Esophagus (tissue), 2 donors: ENCODE measurements around the gene GMIP. TPM values are rescaled to one million over a fixed set of nuclear protein-coding genes. Genes with fewer than 3 reads are reported as not detected.

Experiments
- H3K27ac ChIP-seq, 2 donors: one replicate each; pipeline ENCODE4 v1.5.1; 2013; ENCODE audit warnings: low read depth in 2 of 2, mild to moderate bottlenecking in 2 of 2, inconsistent platforms in 1 of 2, low read length in 1 of 2, moderate library complexity in 1 of 2
- H3K27me3 ChIP-seq, 2 donors: one replicate each; pipeline ENCODE4 v1.6.1; 2013; ENCODE audit warnings: low read length in 2 of 2, control low read depth in 1 of 2, mild to moderate bottlenecking in 1 of 2; ENCODE audit not compliant: insufficient read depth in 2 of 2, control insufficient read depth in 1 of 2
- H3K36me3 ChIP-seq, 2 donors: one replicate each; pipeline ENCODE4 v1.6.1; 2013; ENCODE audit warnings: low read length in 1 of 2; ENCODE audit not compliant: control insufficient read depth in 2 of 2, insufficient read depth in 2 of 2
- H3K4me1 ChIP-seq, 2 donors: one replicate each; pipeline ENCODE4 v1.6.1; 2013; ENCODE audit warnings: low read length in 1 of 2; ENCODE audit not compliant: control insufficient read depth in 2 of 2, insufficient read depth in 2 of 2
- H3K4me3 ChIP-seq, 2 donors: one replicate each; pipeline ENCODE4 v1.5.1; 2013; ENCODE audit warnings: low read length in 2 of 2, mild to moderate bottlenecking in 2 of 2, low read depth in 1 of 2, moderate library complexity in 1 of 2
- H3K9me3 ChIP-seq, 2 donors: one replicate each; pipeline ENCODE4 v1.6.1; 2013; ENCODE audit warnings: mild to moderate bottlenecking in 2 of 2, low read depth in 1 of 2, low read length in 1 of 2, moderate library complexity in 1 of 2; ENCODE audit not compliant: control insufficient read depth in 2 of 2, insufficient read depth in 1 of 2
- WGBS, 2 donors: extraction: QIAGEN DNeasy Blood & Tissue Kit; methylation state at CpG; one replicate each; pipeline ENCODE4 v1.1.7; 2013; 5-methylcytosine and 5-hydroxymethylcytosine counted together
- polyA plus RNA-seq, 2 donors: library from polyadenylated mRNA; stranded (reverse); fragments of 200-250 nt; gene quantifications; one replicate each; pipeline ENCODE4 v1.2.3, GENCODE V29; 2013
- donor health status: healthy with polysubstance abuse.
- donor health status: Bipolar disorder and iron deficiency.

The GMIP gene
- polyA plus RNA-seq, 2 donors = 6.3 to 10.5 TPM

DNA sequence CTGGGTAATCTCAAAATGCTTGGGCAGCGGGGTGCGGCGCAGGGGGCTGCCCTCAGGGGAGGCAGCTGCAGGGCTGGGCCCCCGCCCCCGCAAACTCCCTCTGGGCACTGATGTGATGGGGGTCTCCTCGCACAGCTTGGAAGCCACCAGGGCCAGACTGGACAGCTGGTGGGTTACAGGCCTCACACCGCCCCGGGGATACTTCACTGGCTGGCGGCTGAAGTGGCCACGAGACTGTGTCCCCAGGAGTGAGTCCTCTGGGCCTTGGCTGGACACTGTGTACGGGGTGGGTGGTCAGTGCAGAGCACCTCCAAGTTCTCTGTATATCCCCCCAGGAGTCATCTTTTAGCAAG, 13.4 kb downstream of the GMIP start:
- 97 to 98% methylated on average over 11 of the region's 11 CpGs for WGBS, 2 donors
- Histone ChIP-seq H3K4me1 (peaks cover 0 to 7% of the 10 kb centered on the region in 2 donors), H3K9me3 (no peaks in the 10 kb centered on the region), H3K27me3 (no peaks in the 10 kb centered on the region), H3K27ac (no peak overlapping the region), H3K36me3 (peaks cover 0 to 19% of the 10 kb centered on the region in 2 donors), H3K4me3 (no peak overlapping the region)

DNA sequence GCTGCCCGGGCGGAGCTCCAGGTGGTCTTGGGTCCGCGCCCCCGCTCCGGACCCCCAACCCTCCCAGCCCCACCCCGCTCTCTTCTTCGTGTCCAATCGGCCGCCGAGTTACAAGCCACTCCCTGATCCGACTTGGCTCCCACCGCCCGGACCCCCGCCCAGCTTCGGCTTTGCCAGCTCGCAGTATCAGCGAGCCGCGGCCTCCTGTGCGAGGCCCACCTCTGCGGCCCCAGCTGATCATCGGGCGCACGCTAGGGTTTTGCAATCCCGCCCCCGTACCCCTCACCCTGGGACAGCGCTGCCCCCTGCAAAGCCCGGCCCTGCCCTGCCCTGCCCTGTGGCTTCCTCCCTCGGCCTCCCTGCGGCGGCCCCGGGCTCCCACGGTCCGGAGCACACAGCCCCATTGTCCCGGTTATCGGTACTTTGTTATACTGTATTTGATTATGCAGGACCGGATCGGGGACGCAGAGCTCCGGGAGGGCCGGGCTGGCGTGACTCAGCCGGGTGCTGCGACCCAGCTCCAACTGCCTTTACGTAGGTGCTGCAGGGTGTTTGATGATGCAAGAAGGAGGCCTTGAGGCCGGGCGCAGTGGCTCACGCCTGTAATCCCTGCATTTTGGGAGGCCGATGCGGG, 14.8 kb downstream of the GMIP start:
- peak overlapping the region; percentile 77 to 87 for H3K27ac ChIP-seq
- no peaks in the 10 kb centered on the region for H3K9me3 ChIP-seq
- peak overlapping the region; percentile 60 to 67 for H3K4me3 ChIP-seq
- peaks cover 0 to 7% of the 10 kb centered on the region in 2 donors for H3K4me1 ChIP-seq
- peaks cover 0 to 14% of the 10 kb centered on the region in 2 donors for H3K36me3 ChIP-seq
- 6 to 10% methylated on average over 51 of the region's 51 CpGs for WGBS, 2 donors
- no peaks in the 10 kb centered on the region for H3K27me3 ChIP-seq

DNA sequence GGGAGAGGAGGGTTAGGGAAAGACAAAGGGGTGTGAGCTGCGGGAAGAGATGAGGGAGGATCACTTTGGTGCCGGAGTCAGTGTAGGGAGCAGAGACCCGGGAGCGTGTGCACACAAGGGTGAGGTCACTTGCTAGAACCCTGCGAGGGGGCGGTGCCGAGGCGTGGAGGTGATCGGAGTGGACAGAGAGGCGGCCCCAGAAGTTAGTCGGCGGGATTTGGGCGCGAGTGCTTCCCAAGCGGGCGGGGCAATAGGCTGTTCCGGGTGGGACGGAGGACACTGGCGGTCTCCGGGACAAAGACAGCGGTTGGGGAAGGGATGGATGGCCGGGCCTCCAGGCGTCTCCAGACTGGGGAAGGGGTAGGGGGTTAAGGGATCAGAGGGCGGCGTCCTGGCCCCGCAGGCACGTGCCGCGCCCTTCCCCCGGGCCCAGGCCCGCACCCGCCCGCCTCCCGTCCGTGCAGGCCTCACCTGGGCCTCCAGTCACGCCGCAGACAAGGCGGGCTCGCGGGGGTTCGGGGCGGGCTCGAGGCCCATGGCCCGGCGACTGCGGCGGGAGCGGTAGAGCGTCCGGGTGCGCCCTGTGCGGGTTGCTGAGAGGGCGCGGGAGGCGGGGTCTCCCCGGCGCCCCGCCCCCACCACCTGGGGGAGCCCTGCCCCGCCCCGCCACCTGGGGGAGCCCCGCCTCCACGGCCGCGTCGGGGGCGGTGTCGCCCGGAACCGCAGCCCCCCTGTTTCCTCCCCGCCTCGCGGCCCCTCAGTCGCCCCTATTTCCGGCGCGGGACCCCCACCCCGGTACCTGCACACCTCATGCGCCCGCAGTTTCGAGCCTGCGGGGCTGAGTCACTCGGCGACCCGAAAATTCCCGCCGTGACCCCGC, 15.6 kb downstream of the GMIP start, which contains the start of gene LPAR2:
TSS of gene LPAR2 (minus strand) at position 600 of the 880 bp plus-strand sequence. CDS start 945 bp downstream, outside the sequence.
- Histone ChIP-seq H3K9me3 (no peaks in the 10 kb centered on the region), H3K27me3 (no peaks in the 10 kb centered on the region), H3K4me1 (peaks cover 0 to 7% of the 10 kb centered on the region in 2 donors), H3K27ac (peak within 1 kb of the TSS; percentile 77 to 87), H3K36me3 (peaks cover 0 to 14% of the 10 kb centered on the region in 2 donors), H3K4me3 (peak within 1 kb of the TSS; percentile 60 to 67)
- WGBS, 2 donors = 1 to 2% methylated on average over 43 to 87 of the region's 87 CpGs

DNA sequence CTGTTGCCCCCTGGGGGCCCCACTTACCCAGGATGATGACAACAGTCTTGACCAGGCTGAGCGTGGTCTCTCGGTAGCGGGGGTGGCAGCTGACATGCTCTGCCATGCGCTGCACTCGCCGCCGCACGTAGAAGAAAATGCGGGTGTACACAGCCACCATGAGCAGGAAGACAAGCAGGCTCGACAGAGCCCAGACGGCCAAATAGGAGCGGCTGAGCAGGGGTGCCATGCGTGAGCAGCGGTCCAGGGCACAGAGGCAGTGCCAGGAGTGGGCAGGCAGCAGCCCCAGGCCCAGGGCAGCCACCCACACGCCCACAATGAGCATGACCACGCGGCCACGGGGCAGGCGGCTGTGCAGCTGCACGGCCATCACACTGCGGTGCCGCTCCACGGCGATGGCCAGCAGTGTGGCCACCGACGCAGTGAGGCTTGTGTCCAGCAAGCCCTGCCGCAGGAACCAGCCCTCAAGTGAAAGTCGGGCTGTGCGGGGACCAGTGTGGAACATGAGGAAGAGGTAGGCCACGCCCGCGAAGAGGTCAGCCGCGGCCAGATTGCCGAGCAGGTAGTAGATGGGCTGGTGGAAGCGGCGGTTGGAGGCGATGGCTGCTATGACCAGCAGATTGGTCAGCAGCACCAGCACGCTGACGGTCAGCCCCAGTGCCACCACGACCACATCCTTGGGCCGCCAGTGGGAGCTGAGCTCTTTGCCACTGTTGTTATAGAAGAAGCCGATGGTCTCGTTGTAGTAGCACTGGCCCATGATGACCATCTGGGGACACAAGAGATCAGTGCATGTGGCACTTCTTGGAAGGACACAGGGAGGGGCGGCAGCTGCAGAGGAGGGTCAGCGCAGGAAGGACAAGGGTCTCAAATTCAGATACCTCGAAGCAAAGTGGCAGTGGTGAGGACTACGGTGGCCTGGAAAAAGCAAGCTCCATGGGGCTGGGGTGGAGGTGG, 16.7 kb downstream of the GMIP start:
- Histone ChIP-seq H3K4me3 (peak overlapping the region in 1 of 2 donors; percentile 67), H3K27ac (peak overlapping the region in 1 of 2 donors; percentile 70), H3K27me3 (no peaks in the 10 kb centered on the region), H3K4me1 (peaks cover 0 to 7% of the 10 kb centered on the region in 2 donors), H3K9me3 (no peaks in the 10 kb centered on the region), H3K36me3 (peaks cover 0 to 10% of the 10 kb centered on the region in 2 donors)
- 92 to 94% methylated on average over 48 of the region's 48 CpGs for WGBS, 2 donors

DNA sequence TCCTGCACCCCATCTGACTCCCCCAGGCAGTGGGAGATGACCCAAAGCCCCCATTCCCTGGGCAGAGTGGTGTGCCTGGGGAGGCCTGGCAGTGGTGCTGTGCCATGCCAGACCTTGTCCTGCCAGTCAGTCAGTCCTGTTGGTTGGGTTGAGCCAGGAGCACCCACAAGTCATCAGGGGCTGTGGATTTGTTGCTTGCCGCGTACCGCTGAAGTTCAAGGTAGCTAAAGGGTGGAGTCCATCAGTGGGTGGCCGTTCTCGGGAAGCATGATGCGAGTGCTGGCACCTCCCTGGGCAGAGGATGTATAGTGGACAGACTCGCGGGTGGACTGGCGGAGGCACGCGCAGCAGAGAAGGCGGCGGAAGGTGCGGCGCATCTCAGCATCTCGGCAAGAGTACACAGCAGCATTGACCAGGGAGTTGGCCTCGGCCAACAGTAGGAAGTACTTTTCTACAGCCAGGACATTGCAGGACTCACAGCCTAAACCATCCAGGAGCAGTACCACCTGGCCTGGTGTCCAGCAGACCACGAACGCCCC, 19.4 kb downstream of the GMIP start:
- 92 to 96% methylated on average over 19 of the region's 19 CpGs for WGBS, 2 donors
- Histone ChIP-seq H3K4me3 (no peak overlapping the region), H3K9me3 (no peaks in the 10 kb centered on the region), H3K27me3 (no peaks in the 10 kb centered on the region), H3K27ac (no peak overlapping the region), H3K36me3 (peaks cover 0 to 7% of the 10 kb centered on the region in 2 donors), H3K4me1 (peaks cover 0 to 7% of the 10 kb centered on the region in 2 donors)

DNA sequence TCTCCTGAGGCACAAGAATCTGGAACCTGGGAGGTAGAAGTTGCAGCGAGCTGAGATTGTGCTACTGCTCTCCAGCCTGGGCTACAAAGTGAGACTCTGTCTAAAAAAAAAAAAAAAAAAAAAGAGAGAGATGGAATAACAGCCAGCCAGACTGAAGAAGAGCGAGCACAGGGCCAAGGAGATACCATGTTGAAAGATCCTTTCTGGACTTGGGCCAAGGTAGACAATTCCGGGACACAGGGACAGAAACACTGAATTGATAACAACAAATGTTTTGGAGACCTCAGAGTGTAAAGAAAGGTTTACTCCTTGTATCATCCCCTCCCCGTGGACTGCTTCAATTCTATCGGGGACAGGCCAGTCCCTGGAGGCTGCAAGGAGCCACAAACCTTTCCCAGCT, 20.1 kb downstream of the GMIP start:
- no peak overlapping the region for H3K4me3 ChIP-seq
- no peaks in the 10 kb centered on the region for H3K27me3 ChIP-seq
- peaks cover 0 to 7% of the 10 kb centered on the region in 2 donors for H3K36me3 ChIP-seq
- H3K9me3 ChIP-seq = no peaks in the 10 kb centered on the region
- H3K4me1 ChIP-seq = peaks cover 0 to 11% of the 10 kb centered on the region in 2 donors
- 77 to 86% methylated on average over 5 of the region's 5 CpGs for WGBS, 2 donors
- no peak overlapping the region for H3K27ac ChIP-seq

DNA sequence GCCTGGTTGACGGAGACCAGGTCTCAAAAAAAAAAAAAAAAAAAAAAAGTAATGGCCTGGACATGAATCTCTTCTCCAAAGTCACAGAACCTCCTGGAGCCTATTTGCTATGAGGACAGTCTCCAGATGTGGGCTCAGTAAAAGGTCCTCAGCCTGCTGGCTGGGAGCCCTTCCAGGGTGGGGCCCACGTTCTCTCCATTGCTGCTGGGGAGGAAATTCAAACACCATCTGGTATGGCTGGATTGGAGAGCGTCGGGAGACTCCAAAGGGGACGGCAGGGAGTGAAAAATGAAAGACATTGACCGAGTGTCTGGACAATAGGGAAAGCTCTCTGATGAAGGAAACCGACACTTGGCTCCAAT, 23.6 kb downstream of the GMIP start:
- Histone ChIP-seq H3K9me3 (no peaks in the 10 kb centered on the region), H3K4me1 (peaks cover 0 to 6% of the 10 kb centered on the region in 2 donors), H3K27me3 (no peaks in the 10 kb centered on the region), H3K36me3 (peaks cover 0 to 7% of the 10 kb centered on the region in 2 donors), H3K4me3 (no peak overlapping the region), H3K27ac (no peak overlapping the region)
- 75 to 81% methylated on average over 7 of the region's 7 CpGs for WGBS, 2 donors

DNA sequence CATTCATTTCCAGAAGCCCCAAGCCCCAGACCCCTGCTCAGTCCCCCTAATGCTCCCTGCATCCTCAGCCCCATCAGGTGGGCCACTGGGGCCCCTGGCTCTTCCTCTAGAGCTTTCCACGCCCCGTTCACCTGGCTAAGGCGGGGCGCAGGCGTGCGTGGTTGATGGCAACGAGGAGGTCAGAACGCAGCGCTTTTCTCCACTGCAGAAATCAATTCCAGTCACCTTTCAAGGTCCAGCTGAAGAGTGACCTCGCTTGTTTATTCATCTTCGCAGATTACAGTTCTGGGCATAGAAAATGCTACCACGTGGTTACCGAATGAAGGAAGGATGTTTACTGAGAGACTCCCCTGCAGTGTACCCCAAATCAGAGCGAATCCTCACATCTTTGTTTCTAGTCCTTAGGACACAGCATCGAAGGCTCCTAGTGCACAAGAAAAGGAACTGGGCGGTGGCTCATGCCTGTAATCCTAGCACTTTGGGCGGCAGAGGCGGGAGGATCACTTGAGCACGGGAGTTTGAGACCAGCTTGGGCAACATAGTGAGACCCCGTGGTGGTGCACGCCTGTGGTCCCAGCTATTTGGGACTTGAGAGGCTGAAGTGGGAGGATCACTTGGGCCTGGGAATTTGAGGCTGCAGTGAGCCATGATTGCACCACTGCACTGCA, 24.1 kb downstream of the GMIP start:
- H3K4me3 ChIP-seq = no peak overlapping the region

More for the DNA sequence above, 24.1 kb downstream of the GMIP start:
- H3K27ac ChIP-seq = no peak overlapping the region
- peaks cover 0 to 6% of the 10 kb centered on the region in 2 donors for H3K4me1 ChIP-seq
- peaks cover 0 to 6% of the 10 kb centered on the region in 2 donors for H3K36me3 ChIP-seq
- WGBS, 2 donors = 51 to 57% methylated on average over 21 of the region's 21 CpGs
- H3K9me3 ChIP-seq = no peaks in the 10 kb centered on the region
- no peaks in the 10 kb centered on the region for H3K27me3 ChIP-seq
